ENCODE results near the gene PNKP. TPM values are rescaled to one million over a fixed set of nuclear protein-coding genes. Genes with fewer than 3 reads are reported as not detected.
"Not testable (repeated sequence)": the region's sequence is repeated elsewhere in the genome, so short reads cannot be mapped to it uniquely, and the experiment has no call there.

PNKP gene
- total RNA-seq, 1 donor = 42.3 TPM

DNA sequence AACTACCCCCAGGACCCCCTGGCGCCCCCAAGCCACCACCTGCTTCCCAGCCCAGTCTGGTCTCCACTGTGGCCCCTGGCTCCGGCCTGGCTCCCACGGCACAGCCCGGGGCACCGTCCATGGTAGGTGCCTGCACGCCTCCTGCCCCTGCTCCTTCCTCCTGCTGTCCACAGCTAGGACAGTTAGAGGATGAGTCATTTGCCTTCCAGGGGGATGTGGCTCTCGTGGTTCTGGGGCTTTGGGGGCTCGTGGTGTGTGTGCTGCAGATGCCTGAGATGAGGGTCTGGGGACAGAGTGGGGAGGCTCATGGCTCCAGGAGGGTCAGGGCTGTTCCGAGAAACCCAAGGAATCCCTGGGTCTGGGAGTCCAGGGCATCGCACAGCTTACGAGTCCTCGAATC is 36.6 kb downstream of the PNKP start:
- DNase-seq (ENCODE audit: low read depth) = no peak
- H3K4me3 ChIP-seq (ENCODE audit: low read depth, low read length) = no peak overlapping the region
- no peak for TF ChIP-seq CTCF (IDR thresholded peaks at IDR 0.05; ENCODE audit: insufficient read depth, low read length)

DNA sequence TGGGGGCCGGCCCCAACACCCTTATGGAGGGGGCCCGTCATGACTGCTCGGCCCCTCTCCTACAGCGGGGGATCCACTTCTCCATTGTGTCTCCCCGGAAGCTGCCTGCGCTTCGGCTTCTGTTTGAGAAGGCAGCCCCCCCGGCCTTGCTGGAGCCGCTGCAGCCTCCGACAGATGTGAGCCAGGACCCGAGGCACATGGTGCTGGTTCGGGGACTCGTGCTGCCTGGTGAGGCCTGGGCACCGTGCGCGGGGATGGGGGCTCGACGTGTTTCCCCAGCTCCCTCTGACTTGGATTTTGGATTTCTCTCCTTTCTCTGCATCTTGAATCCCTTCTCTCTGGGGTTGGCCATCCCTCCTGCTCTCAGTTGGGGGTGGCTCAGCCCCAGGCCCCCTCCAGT is 37.7 kb downstream of the PNKP start:
- no peak overlapping the region for H3K4me3 ChIP-seq (ENCODE audit: low read depth, low read length)
- no peak for DNase-seq (ENCODE audit: low read depth)
- no peak for TF ChIP-seq CTCF (IDR thresholded peaks at IDR 0.05; ENCODE audit: insufficient read depth, low read length)

- no peak for TF ChIP-seq CTCF (IDR thresholded peaks at IDR 0.05; ENCODE audit: insufficient read depth, low read length)
Observed at GRCh38 chr19:49829200-49829599, 38.2 kb downstream of the PNKP start.

GRCh38 chr19:49827034-49827433 is 40.3 kb downstream of the PNKP start:
- TF ChIP-seq CTCF (IDR thresholded peaks at IDR 0.05; ENCODE audit: insufficient read depth, low read length) = no peak
- no peak for DNase-seq (ENCODE audit: low read depth)
- H3K4me3 ChIP-seq (ENCODE audit: low read depth, low read length) = no peak overlapping the region

More at GRCh38 chr19:49829200-49829599, 38.2 kb downstream of the PNKP start:
- no peak overlapping the region for H3K4me3 ChIP-seq (ENCODE audit: low read depth, low read length)
- no peak for DNase-seq (ENCODE audit: low read depth)

GRCh38 chr19:49824662-49825061 is 42.7 kb downstream of the PNKP start:
- TF ChIP-seq CTCF (IDR thresholded peaks at IDR 0.05; ENCODE audit: insufficient read depth, low read length) = no peak
- no peak overlapping the region for H3K4me3 ChIP-seq (ENCODE audit: low read depth, low read length)
- DNase-seq (ENCODE audit: low read depth) = no peak

- TF ChIP-seq CTCF (IDR thresholded peaks at IDR 0.05; ENCODE audit: insufficient read depth, low read length) = no peak
- no peak for DNase-seq (ENCODE audit: low read depth)
- H3K4me3 ChIP-seq (ENCODE audit: low read depth, low read length) = no peak overlapping the region
Observed at GRCh38 chr19:49823472-49823871, 43.9 kb downstream of the PNKP start.

DNA sequence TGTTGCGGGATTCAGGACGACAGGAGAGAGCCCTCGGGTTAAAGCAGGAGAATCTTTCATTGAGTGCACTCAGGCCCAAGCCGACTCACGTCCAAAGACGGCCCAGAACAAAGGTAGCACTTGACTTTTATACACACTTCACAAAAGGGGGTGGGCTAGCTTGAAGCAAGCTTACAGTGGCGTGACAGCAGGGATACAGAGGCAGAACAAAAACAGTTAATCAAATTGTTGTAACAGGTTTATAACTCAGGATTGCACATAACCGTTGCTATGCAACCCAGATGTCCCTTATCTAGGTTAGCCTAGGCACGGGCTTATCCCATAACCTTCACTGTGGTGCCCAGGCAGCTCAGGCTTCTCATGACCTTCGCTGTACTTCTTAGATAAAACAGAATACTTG is 47.3 kb downstream of the PNKP start:
- DNase-seq (ENCODE audit: low read depth) = peak; percentile 29
- peak overlapping the region; percentile 6 for H3K4me3 ChIP-seq (ENCODE audit: low read depth, low read length)
- no peak for TF ChIP-seq CTCF (IDR thresholded peaks at IDR 0.05; ENCODE audit: insufficient read depth, low read length)

- not testable (repeated sequence) for DNase-seq (ENCODE audit: low read depth)
- H3K4me3 ChIP-seq (ENCODE audit: low read depth, low read length) = peak overlapping the region; percentile 99
Observed at GRCh38 chr19:49819452-49820115, 47.8 kb downstream of the PNKP start.
